Stomach (tissue), 9 donors: ENCODE data around the gene MIPEP. TPM values are rescaled to one million over a fixed set of nuclear protein-coding genes. Genes with fewer than 3 reads are reported as not detected.
"Not testable (repeated sequence)": the region's sequence is repeated elsewhere in the genome, so short reads cannot be mapped to it uniquely, and the experiment has no call there.

Experiments used
- DNase-seq, 2 donors: peaks; one replicate each; pipeline versions ENCODE4 v3.0.0 to v3.0.0-alpha.2; 2013 to 2019
- H3K27ac ChIP-seq, 5 donors: fragments of 200-600 bp in 4 of 5; sonication (generic) in 4 of 5; one replicate each; pipeline ENCODE4 v1.5.1; 2013 to 2019; ENCODE audit warnings: mild to moderate bottlenecking in 1 of 5, moderate library complexity in 1 of 5
- H3K27me3 ChIP-seq, 3 donors: fragments of 200-600 bp; sonication (generic); one replicate each; pipeline ENCODE4 v1.5.1; 2017 to 2019; ENCODE audit warnings: mixed run types in 1 of 3
- H3K36me3 ChIP-seq, 4 donors: fragments of 200-600 bp; sonication (generic); 1 replicate in 3 of 4; 2 replicates in 1 of 4; pipeline ENCODE4 v1.5.1; 2016 to 2019
- H3K4me1 ChIP-seq, 4 donors: fragments of 200-600 bp; sonication (generic); one replicate each; pipeline ENCODE4 v1.5.1; 2016 to 2019
- H3K4me3 ChIP-seq, 4 donors: fragments of 200-600 bp; sonication (generic) in 3 of 4; one replicate each; pipeline ENCODE4 v1.5.1; 2016 to 2019; ENCODE audit warnings: mild to moderate bottlenecking in 1 of 4
- H3K9me3 ChIP-seq, 4 donors: fragments of 200-600 bp; sonication (generic); one replicate each; pipeline ENCODE4 v1.5.1; 2016 to 2019
- CTCF ChIP-seq, 7 experiments: fragments of 450-650 bp in 4 of 7; fragments of 200-600 bp in 3 of 7; sonication (generic) in 3 of 7; IDR thresholded peaks; one replicate each; pipeline ENCODE4 v1.5.1; 2016 to 2019; ENCODE audit warnings: antibody characterized with exemption in 7 of 7, control low read depth in 2 of 7, mild to moderate bottlenecking in 1 of 7
- EP300 ChIP-seq: sonication (generic); formaldehyde crosslinking; IDR thresholded peaks from one replicate; pipeline ENCODE4 v1.6.1; 2017; ENCODE audit warnings: antibody characterized with exemption
- POLR2A ChIP-seq, 4 donors: fragments of 450-650 bp; IDR thresholded peaks; one replicate each; pipeline ENCODE4 v1.6.1; 2016; ENCODE audit warnings: antibody characterized with exemption in 4 of 4, control low read depth in 2 of 4, mild to moderate bottlenecking in 1 of 4, moderate library complexity in 1 of 4
- POLR2AphosphoS5 ChIP-seq, 3 donors: sonication (generic); formaldehyde crosslinking; IDR thresholded peaks; one replicate each; pipeline ENCODE4 v1.6.1; 2016; ENCODE audit warnings: antibody characterized with exemption in 3 of 3
- WGBS, 5 donors: extraction: QIAGEN DNeasy Blood & Tissue Kit in 3 of 5; methylation state at CpG; one replicate each; pipeline versions ENCODE4 v1.1.5 to v1.1.7; 2013 to 2018; 5-methylcytosine and 5-hydroxymethylcytosine counted together
- intact Hi-C: fragments of 100-400 bp; cut with DNase I; formaldehyde crosslinking; loops from one replicate; pipeline ENCODE4 v1.15.1; 2023; ENCODE audit warnings: low total_unique reads
- polyA plus RNA-seq, 3 donors: library from polyadenylated mRNA; stranded (reverse); fragments of 200-250 nt; gene quantifications; one replicate each; pipeline ENCODE4 v1.2.3, GENCODE V29; 2013
- total RNA-seq, 5 donors: library from RNA; depleted of rRNA; stranded (reverse); fragments of >200 nt; gene quantifications; one replicate each; pipeline versions ENCODE4 v1.1.0 to v1.2.3, GENCODE V29; 2014 to 2016
- donor health status: healthy with polysubstance abuse.
- donor health status: Bipolar disorder and iron deficiency.
- donor health status: healthy.

Gene MIPEP
- total and polyA plus RNA-seq, 8 donors = 1.2 to 43.2 (median 15.2) TPM

GRCh38 chr13:23883255-23883654 lies 5.9 kb downstream of the MIPEP start:
- WGBS, 5 donors = 90 to 94% (median 91%) methylated on average over 4 of the region's 4 CpGs

GRCh38 chr13:23881402-23881800 lies 7.8 kb downstream of the MIPEP start:
- H3K4me3 ChIP-seq, H3K27me3 ChIP-seq, H3K4me1 ChIP-seq, H3K27ac ChIP-seq, DNase-seq, H3K9me3 ChIP-seq, intact Hi-C loops: not testable (repeated sequence)
- peaks cover 0 to 54% (median 48%) of the 10 kb centered on the region in 4 donors for H3K36me3 ChIP-seq
- 90 to 95% (median 94%) methylated on average over 7 to 8 of the region's 8 CpGs for WGBS, 5 donors

More at GRCh38 chr13:23883255-23883654, 5.9 kb downstream of the MIPEP start:
- Histone ChIP-seq H3K36me3 (peaks cover 0 to 49% (median 43%) of the 10 kb centered on the region in 4 donors), H3K4me3 (no peak overlapping the region), H3K9me3 (no peaks in the 10 kb centered on the region), H3K27me3 (no peaks in the 10 kb centered on the region), H3K4me1 (peaks cover 5 to 14% (median 9%) of the 10 kb centered on the region in 4 donors), H3K27ac (no peak overlapping the region)
- DNase-seq = no peak
- intact Hi-C loops = no loop called here
- no peak for TF ChIP-seq EP300
- TF ChIP-seq POLR2A (IDR thresholded peaks at IDR 0.05) = no peak
- no peak for TF ChIP-seq CTCF (IDR thresholded peaks at IDR 0.05)
- TF ChIP-seq POLR2AphosphoS5 (IDR thresholded peaks at IDR 0.05) = no peak

GRCh38 chr13:23880493-23881401 lies 8.5 kb downstream of the MIPEP start:
- H3K36me3 ChIP-seq = peaks cover 0 to 54% (median 48%) of the 10 kb centered on the region in 4 donors
- H3K27ac ChIP-seq, H3K9me3 ChIP-seq, H3K27me3 ChIP-seq, H3K4me1 ChIP-seq, DNase-seq, intact Hi-C loops, H3K4me3 ChIP-seq: not testable (repeated sequence)
- 82 to 86% (median 82%) methylated on average over 6 to 15 of the region's 18 CpGs for WGBS, 5 donors

GRCh38 chr13:23877286-23877685 lies 11.9 kb downstream of the MIPEP start:
- peaks cover 0 to 41% (median 32%) of the 10 kb centered on the region in 4 donors for H3K36me3 ChIP-seq
- no peak for DNase-seq
- no peaks in the 10 kb centered on the region for H3K4me1 ChIP-seq
- H3K9me3 ChIP-seq = no peaks in the 10 kb centered on the region
- no peak overlapping the region for H3K4me3 ChIP-seq
- H3K27ac ChIP-seq = no peak overlapping the region
- 87 to 94% (median 92%) methylated on average over 4 of the region's 4 CpGs for WGBS, 5 donors
- no peaks in the 10 kb centered on the region for H3K27me3 ChIP-seq
- intact Hi-C loops = loop anchor here (10.0 kb wide), 1 partner anchor 412 kb away; no protein-coding TSS in a partner anchor
- TF ChIP-seq CTCF (IDR thresholded peaks at IDR 0.05) (no peak), POLR2A (IDR thresholded peaks at IDR 0.05) (no peak), POLR2AphosphoS5 (IDR thresholded peaks at IDR 0.05) (no peak)

- intact Hi-C loops = loop anchor here (10.0 kb wide), 1 partner anchor 411 kb away; no protein-coding TSS in a partner anchor
- WGBS, 5 donors = 35 to 64% (median 36%) methylated on average over 2 of the region's 2 CpGs
- Histone ChIP-seq H3K27me3 (no peaks in the 10 kb centered on the region), H3K4me3 (no peak overlapping the region), H3K36me3 (peaks cover 0 to 37% (median 29%) of the 10 kb centered on the region in 4 donors), H3K27ac (no peak overlapping the region), H3K4me1 (peaks cover 0 to 3% (median 0%) of the 10 kb centered on the region in 4 donors), H3K9me3 (no peaks in the 10 kb centered on the region)
- DNase-seq = peak in 1 of 2 donors; percentile 48
- TF ChIP-seq CTCF (IDR thresholded peaks at IDR 0.05) (peak in 2 of 7 experiments; percentile 9 to 27), EP300 (no peak)
Observed at GRCh38 chr13:23876265-23876664, 12.9 kb downstream of the MIPEP start.
